Heart right ventricle (tissue), 16 donors: ENCODE data around the gene PACS2. TPM values are rescaled to one million over a fixed set of nuclear protein-coding genes. Genes with fewer than 3 reads are reported as not detected.

Experiments
- ATAC-seq, 8 donors: fragments of 200-7000 bp; cut with Tn5 transposase; one replicate each; pipeline ENCODE4 v1.9.1; 2020; ENCODE audit warnings: mild to moderate bottlenecking in 8 of 8, moderate library complexity in 8 of 8, moderate number of reproducible peaks in 1 of 8
- DNase-seq, 2 donors: peaks; one replicate each; pipeline ENCODE4 v3.0.0-alpha.2; 2020
- H3K27ac ChIP-seq, 10 donors: fragments of 200-600 bp; sonication (generic) in 2 of 10; one replicate each; pipeline versions ENCODE4 v1.5.0 to v1.8.0; 2020 to 2022; ENCODE audit warnings: mild to moderate bottlenecking in 3 of 10
- H3K27me3 ChIP-seq, 7 donors: fragments of 200-600 bp; one replicate each; pipeline ENCODE4 v1.8.0; 2021 to 2022; ENCODE audit warnings: mild to moderate bottlenecking in 2 of 7
- H3K36me3 ChIP-seq, 9 donors: fragments of 200-600 bp; sonication (generic) in 1 of 9; one replicate each; pipeline versions ENCODE4 v1.5.0 to v1.8.0; 2020 to 2022; ENCODE audit warnings: mild to moderate bottlenecking in 2 of 9
- H3K4me1 ChIP-seq, 9 donors: fragments of 200-600 bp; sonication (generic) in 1 of 9; one replicate each; pipeline versions ENCODE4 v1.5.0 to v1.8.0; 2020 to 2022; ENCODE audit warnings: mild to moderate bottlenecking in 4 of 9
- H3K4me3 ChIP-seq, 10 donors: fragments of 200-600 bp; sonication (generic) in 2 of 10; one replicate each; pipeline versions ENCODE4 v1.5.0 to v1.8.0; 2020 to 2022; ENCODE audit warnings: mild to moderate bottlenecking in 7 of 10, moderate library complexity in 2 of 10
- H3K9me3 ChIP-seq, 11 donors: fragments of 200-600 bp in 10 of 11; sonication (generic) in 2 of 11; one replicate each; pipeline versions ENCODE4 v1.5.0 to v1.8.0; 2013 to 2022; ENCODE audit warnings: mild to moderate bottlenecking in 2 of 11, control low read depth in 1 of 11, moderate library complexity in 1 of 11
- CTCF ChIP-seq, 9 donors: fragments of 200-600 bp; sonication (generic) in 2 of 9; IDR thresholded peaks; one replicate each; pipeline versions ENCODE4 v1.5.0 to v1.8.0; 2021 to 2022; ENCODE audit warnings: antibody characterized with exemption in 9 of 9, mild to moderate bottlenecking in 5 of 9, moderate library complexity in 1 of 9
- WGBS, 2 donors: extraction: QIAGEN DNeasy Blood & Tissue Kit; methylation state at CpG; one replicate each; pipeline ENCODE4 v1.1.7; 2013; ENCODE audit warnings: inconsistent platforms in 1 of 2; 5-methylcytosine and 5-hydroxymethylcytosine counted together
- intact Hi-C, 10 donors: fragments of 100-400 bp; cut with DNase I; formaldehyde crosslinking; loops; one replicate each; pipeline versions ENCODE4 v1.11.1 to v1.14.2; 2022
- polyA plus RNA-seq, 2 donors: library from polyadenylated mRNA; stranded (reverse); fragments of 200-250 nt; gene quantifications; one replicate each; pipeline ENCODE4 v1.2.3, GENCODE V29; 2013
- total RNA-seq, 10 donors: library from RNA; stranded (reverse); fragmentation: NEBNext Ultra II Directional in 3 of 10; extraction: Animal tissue kit (Norgen Biotek cat#: 25700) in 3 of 10; gene quantifications; one replicate each; pipeline versions ENCODE4 v1.2.1 to v1.2.4, GENCODE V29; 2021 to 2023
- donor health status: Arrhythmogenic right ventricular cardiomyopathy.
- donor health status: ischemic (EF 13 %, LVEDD 7.1; RV severe dilation, severe dysfunction).
- donor health status: healthy with polysubstance abuse.
- donor health status: DM: no; HTN: yes; CAD: no.
- donor health status: DM: no; HTN: no; CAD: no.
- donor health status: ischemic (EF 25% LVEDD 6.9; RV normal size, moderate dysfunction).
- donor health status: ischemic (EF 25% LVEDD 5.7; RV mildly dilated, moderate dysfunction).
- donor health status: healthy.
- donor health status: DM: yes; HTN: yes; CAD: no.
- donor health status: Ischemic cardiomyopathy.
- donor health status: ischemic (EF 35%, LVEDD 5.7; RV mildly dilated, moderate dysfunction).
- donor health status: nonischemic (EF 11% LVEDD 7.7; RV severe dilation, severe dysfunction).
- donor health status: DM: yes; HTN: yes; CAD: no.
- donor health status: PGD.
- donor health status: ischemic (EF 29% LVEDD 5.4; RV normal size, mild dysfunction).
- donor health status: nonischemic (EF 23%, LVEDD 6.1; RV moderate dilation, normal function).

Gene PACS2
- total and polyA plus RNA-seq, 12 donors = 41.8 to 123 (median 54.6) TPM

GRCh38 chr14:105324080-105324778, 9.7 kb downstream of the PACS2 start:
- peak in 1 of 2 donors; percentile 69 for DNase-seq

GRCh38 chr14:105324871-105325270, 10.3 kb downstream of the PACS2 start:
- peaks cover 0 to 5% (median 0%) of the 10 kb centered on the region in 9 donors for H3K36me3 ChIP-seq
- intact Hi-C loops = no loop called here
- 62 to 71% methylated on average over 12 of the region's 12 CpGs for WGBS, 2 donors
- H3K9me3 ChIP-seq = no peaks in the 10 kb centered on the region
- no peak for TF ChIP-seq CTCF (IDR thresholded peaks at IDR 0.05)
- peaks cover 42 to 75% (median 72%) of the 10 kb centered on the region in 9 donors for H3K4me1 ChIP-seq
- no peaks in the 10 kb centered on the region for H3K27me3 ChIP-seq
- ATAC-seq (peak in 1 of 8 donors; percentile 11), DNase-seq (no peak)
- H3K27ac ChIP-seq = peak overlapping the region in 9 of 10 donors; percentile 28 to 83 (median 71)
- H3K4me3 ChIP-seq = peak overlapping the region in 1 of 10 donors; percentile 5

More at GRCh38 chr14:105324080-105324778, 9.7 kb downstream of the PACS2 start:
- Histone ChIP-seq H3K4me3 (peak overlapping the region in 2 of 10 donors; percentile 1 to 5), H3K27me3 (no peaks in the 10 kb centered on the region), H3K36me3 (peaks cover 0 to 5% (median 0%) of the 10 kb centered on the region in 9 donors), H3K4me1 (peaks cover 36 to 69% (median 66%) of the 10 kb centered on the region in 9 donors), H3K27ac (peak overlapping the region in 9 of 10 donors; percentile 28 to 83 (median 71)), H3K9me3 (no peaks in the 10 kb centered on the region)
- WGBS, 2 donors = 47 to 60% methylated on average over 26 to 30 of the region's 30 CpGs
- ATAC-seq = peak; percentile 82 to 92 (median 86)
- TF ChIP-seq CTCF (IDR thresholded peaks at IDR 0.05) = no peak
- intact Hi-C loops = no loop called here

- ATAC-seq (no peak), DNase-seq (no peak)
- Histone ChIP-seq H3K4me1 (peaks cover 42 to 78% (median 75%) of the 10 kb centered on the region in 9 donors), H3K36me3 (peaks cover 0 to 5% (median 0%) of the 10 kb centered on the region in 9 donors), H3K27ac (peak overlapping the region in 8 of 10 donors; percentile 8 to 83 (median 71)), H3K9me3 (no peaks in the 10 kb centered on the region), H3K27me3 (no peaks in the 10 kb centered on the region), H3K4me3 (no peak overlapping the region)
- 71 to 72% methylated on average over 9 of the region's 9 CpGs for WGBS, 2 donors
- TF ChIP-seq CTCF (IDR thresholded peaks at IDR 0.05) = no peak
- intact Hi-C loops = no loop called here
Observed at GRCh38 chr14:105325303-105325702, 10.8 kb downstream of the PACS2 start.

- Histone ChIP-seq H3K36me3 (peaks cover 0 to 5% (median 0%) of the 10 kb centered on the region in 9 donors), H3K27ac (peak overlapping the region in 7 of 10 donors; percentile 44 to 83 (median 71)), H3K27me3 (no peaks in the 10 kb centered on the region), H3K9me3 (no peaks in the 10 kb centered on the region), H3K4me1 (peaks cover 45 to 85% (median 81%) of the 10 kb centered on the region in 9 donors), H3K4me3 (no peak overlapping the region)
- 86% methylated on average over 27 of the region's 27 CpGs for WGBS, 2 donors
- TF ChIP-seq CTCF (IDR thresholded peaks at IDR 0.05) = no peak
- no peak for DNase-seq
- no peak for ATAC-seq
- intact Hi-C loops = no loop called here
Observed at GRCh38 chr14:105325716-105326567, 11.4 kb downstream of the PACS2 start.
